ENCODE measurements around the gene VRK1.

Gene VRK1

GRCh38 chr14:96906434-96906833 lies 109.3 kb downstream of the VRK1 start:
- H3K4me2 ChIP-seq (ENCODE audit: low read depth, low read length): no peak overlapping the region
- DNase-seq: no peak

GRCh38 chr14:96909841-96910364 lies 112.7 kb downstream of the VRK1 start:
- Histone ChIP-seq H3K9ac (ENCODE audit: low read length) (no peak overlapping the region), H4K20me1 (ENCODE audit: insufficient read depth, low read length) (no peaks in the 10 kb centered on the region), H3K4me2 (ENCODE audit: low read depth, low read length) (no peak overlapping the region), H3K9me2 (replicated peaks; ENCODE audit: insufficient read depth, low read length) (no peaks in the 10 kb centered on the region), H3K27ac (ENCODE audit: low read length) (no peak overlapping the region), H3K9me3 (replicated peaks; ENCODE audit: insufficient read depth, low read length) (no peaks in the 10 kb centered on the region), H3K36me3 (replicated peaks; ENCODE audit: insufficient read depth, low read length) (no peaks in the 10 kb centered on the region), H3K4me3 (ENCODE audit: low read length) (no peak overlapping the region), H3K79me2 (ENCODE audit: low read length) (no peaks in the 10 kb centered on the region), H2AFZ (ENCODE audit: low read length) (no peak overlapping the region), H3K27me3 (replicated peaks; ENCODE audit: insufficient read depth, low read length) (no peaks in the 10 kb centered on the region), H3K4me1 (ENCODE audit: low read length) (no peaks in the 10 kb centered on the region), H3F3A (ENCODE audit: insufficient read depth, low read length) (no peaks in the 10 kb centered on the region)
- TF ChIP-seq EZH2 (optimal IDR thresholded peaks at IDR 0.05; ENCODE audit: low read depth, low read length) (no peak), EZH2phosphoT487 (IDR thresholded peaks at IDR 0.05; ENCODE audit: low read length) (no peak), CTCF (IDR thresholded peaks at IDR 0.05; ENCODE audit: low read length) (no peak)
- no peak for DNase-seq

More at GRCh38 chr14:96906434-96906833, 109.3 kb downstream of the VRK1 start:
- no peaks in the 10 kb centered on the region for H3K36me3 ChIP-seq (replicated peaks; ENCODE audit: insufficient read depth, low read length)
- H3K4me1 ChIP-seq (ENCODE audit: low read length): 0 out of 2 replicates have a peak, but pooled peaks cover 4% of the 10 kb centered on the region
- H3K9ac ChIP-seq (ENCODE audit: low read length): no peak overlapping the region
- no peaks in the 10 kb centered on the region for H3K79me2 ChIP-seq (ENCODE audit: low read length)
- H3K9me2 ChIP-seq (replicated peaks; ENCODE audit: insufficient read depth, low read length): no peaks in the 10 kb centered on the region
- H3K4me3 ChIP-seq (ENCODE audit: low read length): no peak overlapping the region
- no peaks in the 10 kb centered on the region for H3K9me3 ChIP-seq (replicated peaks; ENCODE audit: insufficient read depth, low read length)
- H3F3A ChIP-seq (ENCODE audit: insufficient read depth, low read length): no peaks in the 10 kb centered on the region
- H3K27ac ChIP-seq (ENCODE audit: low read length): no peak overlapping the region
- TF ChIP-seq EZH2 (optimal IDR thresholded peaks at IDR 0.05; ENCODE audit: low read depth, low read length): no peak
- TF ChIP-seq EZH2phosphoT487 (IDR thresholded peaks at IDR 0.05; ENCODE audit: low read length): no peak
- no peak for TF ChIP-seq CTCF (IDR thresholded peaks at IDR 0.05; ENCODE audit: low read length)
- H3K27me3 ChIP-seq (replicated peaks; ENCODE audit: insufficient read depth, low read length): no peaks in the 10 kb centered on the region
- H4K20me1 ChIP-seq (ENCODE audit: insufficient read depth, low read length): no peaks in the 10 kb centered on the region
- H2AFZ ChIP-seq (ENCODE audit: low read length): no peak overlapping the region

- no peak overlapping the region for H2AFZ ChIP-seq (ENCODE audit: low read length)
- no peak for DNase-seq
- no peak overlapping the region for H3K4me3 ChIP-seq (ENCODE audit: low read length)
- H3K27ac ChIP-seq (ENCODE audit: low read length): no peak overlapping the region
- no peak for TF ChIP-seq EZH2 (optimal IDR thresholded peaks at IDR 0.05; ENCODE audit: low read depth, low read length)
- no peak for TF ChIP-seq CTCF (IDR thresholded peaks at IDR 0.05; ENCODE audit: low read length)
- no peak for TF ChIP-seq EZH2phosphoT487 (IDR thresholded peaks at IDR 0.05; ENCODE audit: low read length)
- no peaks in the 10 kb centered on the region for H3K4me1 ChIP-seq (ENCODE audit: low read length)
- H4K20me1 ChIP-seq (ENCODE audit: insufficient read depth, low read length): no peaks in the 10 kb centered on the region
- H3K36me3 ChIP-seq (replicated peaks; ENCODE audit: insufficient read depth, low read length): no peaks in the 10 kb centered on the region
- H3K79me2 ChIP-seq (ENCODE audit: low read length): no peaks in the 10 kb centered on the region
- H3K9ac ChIP-seq (ENCODE audit: low read length): no peak overlapping the region
- H3K9me3 ChIP-seq (replicated peaks; ENCODE audit: insufficient read depth, low read length): no peaks in the 10 kb centered on the region
- H3K9me2 ChIP-seq (replicated peaks; ENCODE audit: insufficient read depth, low read length): no peaks in the 10 kb centered on the region
- no peaks in the 10 kb centered on the region for H3F3A ChIP-seq (ENCODE audit: insufficient read depth, low read length)
- H3K27me3 ChIP-seq (replicated peaks; ENCODE audit: insufficient read depth, low read length): no peaks in the 10 kb centered on the region
- no peak overlapping the region for H3K4me2 ChIP-seq (ENCODE audit: low read depth, low read length)
Measured at GRCh38 chr14:96911499-96912149, 114.4 kb downstream of the VRK1 start.
